ENCODE data around the gene DMBT1. TPM values are rescaled to one million over a fixed set of nuclear protein-coding genes. Genes with fewer than 3 reads are reported as not detected.
"Not testable (repeated sequence)": the region's sequence is repeated elsewhere in the genome, so short reads cannot be mapped to it uniquely, and the experiment has no call there.

DMBT1 gene
- total RNA-seq, 1 donor from 2014 or later, result 0.08 TPM

DNA sequence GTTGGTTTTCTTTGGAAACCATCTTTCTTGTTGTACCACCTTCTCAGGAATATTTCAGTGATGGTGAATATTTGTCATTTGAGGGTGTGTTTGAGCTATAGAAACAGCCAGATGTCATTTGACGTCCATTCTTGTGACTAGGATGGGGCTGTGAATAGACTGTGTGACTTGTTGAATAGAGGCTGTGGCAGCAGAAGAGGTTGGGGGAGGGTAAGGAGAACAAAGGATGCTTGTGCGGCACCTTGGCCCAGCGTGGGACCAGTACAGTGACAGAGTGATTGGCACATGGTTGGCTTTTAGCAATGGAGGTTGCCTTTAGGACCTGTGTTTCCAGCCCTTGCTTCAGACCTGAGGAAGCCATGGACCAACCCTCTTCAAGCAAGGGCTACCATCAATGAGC is 11.3 kb downstream of the DMBT1 start:
- peaks cover 34% of the 10 kb centered on the region for H3K27me3 Mint-ChIP-seq (ENCODE audit: unreplicated experiment)
- no peak overlapping the region for H3K4me3 Mint-ChIP-seq (ENCODE audit: unreplicated experiment)
- no peaks in the 10 kb centered on the region for H3K36me3 Mint-ChIP-seq (ENCODE audit: unreplicated experiment)
- H3K9me3 Mint-ChIP-seq (ENCODE audit: unreplicated experiment), result peaks cover 6% of the 10 kb centered on the region
- DNase-seq (ENCODE audit: extremely low spot score, unreplicated experiment), result no peak
- no peak overlapping the region for H3K27ac Mint-ChIP-seq (ENCODE audit: unreplicated experiment)
- TF ChIP-seq CTCF (IDR thresholded peaks at IDR 0.05), result no peak
- H3K4me1 Mint-ChIP-seq (ENCODE audit: unreplicated experiment), result no peaks in the 10 kb centered on the region

DNA sequence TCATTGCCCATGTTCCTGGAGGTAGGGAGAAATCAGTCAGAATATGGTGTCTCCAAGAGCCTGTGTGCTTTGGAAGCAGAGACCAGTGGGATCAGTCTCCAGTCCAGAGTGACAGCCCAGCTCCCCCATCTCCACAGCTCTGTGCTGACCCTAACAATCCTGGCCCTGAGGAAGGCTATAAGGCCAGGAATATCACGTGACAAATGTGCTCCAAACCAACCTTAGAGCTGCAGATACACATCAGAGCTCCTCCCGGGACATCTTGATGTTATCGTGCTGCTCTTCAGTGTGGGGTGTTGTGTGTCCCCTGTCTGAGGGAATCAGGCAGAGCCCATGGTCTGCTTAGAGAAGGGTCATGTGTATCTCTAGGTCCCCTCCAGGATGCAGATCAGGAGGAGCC is 15.2 kb downstream of the DMBT1 start:
- DNase-seq (ENCODE audit: extremely low spot score, unreplicated experiment), result no peak

DNA sequence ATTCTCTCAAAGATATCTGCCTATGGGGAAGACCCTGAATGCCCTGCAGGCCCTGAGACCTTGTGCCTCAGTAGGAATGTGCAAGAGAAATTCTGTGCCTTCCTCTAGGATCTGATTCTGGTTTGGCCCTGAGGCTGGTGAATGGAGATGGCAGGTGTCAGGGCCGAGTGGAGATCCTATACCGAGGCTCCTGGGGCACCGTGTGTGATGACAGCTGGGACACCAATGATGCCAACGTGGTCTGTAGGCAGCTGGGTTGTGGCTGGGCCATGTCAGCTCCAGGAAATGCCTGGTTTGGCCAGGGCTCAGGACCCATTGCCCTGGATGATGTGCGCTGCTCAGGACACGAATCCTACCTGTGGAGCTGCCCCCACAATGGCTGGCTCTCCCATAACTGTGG is 15.7 kb downstream of the DMBT1 start:
- H3K36me3 Mint-ChIP-seq (ENCODE audit: unreplicated experiment), result no peaks in the 10 kb centered on the region
- no peak for DNase-seq (ENCODE audit: extremely low spot score, unreplicated experiment)
- no peak overlapping the region for H3K4me3 Mint-ChIP-seq (ENCODE audit: unreplicated experiment)
- no peaks in the 10 kb centered on the region for H3K4me1 Mint-ChIP-seq (ENCODE audit: unreplicated experiment)
- peaks cover 6% of the 10 kb centered on the region for H3K9me3 Mint-ChIP-seq (ENCODE audit: unreplicated experiment)
- H3K27ac Mint-ChIP-seq (ENCODE audit: unreplicated experiment), result no peak overlapping the region
- no peak for TF ChIP-seq CTCF (IDR thresholded peaks at IDR 0.05)
- peaks cover 21% of the 10 kb centered on the region for H3K27me3 Mint-ChIP-seq (ENCODE audit: unreplicated experiment)

More for the DNA sequence above, 15.2 kb downstream of the DMBT1 start:
- TF ChIP-seq CTCF (IDR thresholded peaks at IDR 0.05), result no peak
- Mint-ChIP-seq H3K36me3 (ENCODE audit: unreplicated experiment) (no peaks in the 10 kb centered on the region), H3K4me3 (ENCODE audit: unreplicated experiment) (no peak overlapping the region), H3K27me3 (ENCODE audit: unreplicated experiment) (peaks cover 26% of the 10 kb centered on the region), H3K9me3 (ENCODE audit: unreplicated experiment) (peaks cover 6% of the 10 kb centered on the region), H3K4me1 (ENCODE audit: unreplicated experiment) (no peaks in the 10 kb centered on the region), H3K27ac (ENCODE audit: unreplicated experiment) (no peak overlapping the region)

GRCh38 chr10:122577311-122577885 is 16.8 kb downstream of the DMBT1 start:
- Mint-ChIP-seq H3K4me3 (ENCODE audit: unreplicated experiment) (no peak overlapping the region), H3K4me1 (ENCODE audit: unreplicated experiment) (no peaks in the 10 kb centered on the region), H3K9me3 (ENCODE audit: unreplicated experiment) (peaks cover 6% of the 10 kb centered on the region), H3K27ac (ENCODE audit: unreplicated experiment) (no peak overlapping the region), H3K27me3 (ENCODE audit: unreplicated experiment) (peaks cover 21% of the 10 kb centered on the region), H3K36me3 (ENCODE audit: unreplicated experiment) (no peaks in the 10 kb centered on the region)
- no peak for TF ChIP-seq CTCF (IDR thresholded peaks at IDR 0.05)
- DNase-seq (ENCODE audit: extremely low spot score, unreplicated experiment), result no peak

GRCh38 chr10:122586070-122586469 is 25.5 kb downstream of the DMBT1 start:
- not testable (repeated sequence) for H3K27ac Mint-ChIP-seq (ENCODE audit: unreplicated experiment); H3K4me3 Mint-ChIP-seq (ENCODE audit: unreplicated experiment); H3K27me3 Mint-ChIP-seq (ENCODE audit: unreplicated experiment); H3K9me3 Mint-ChIP-seq (ENCODE audit: unreplicated experiment); H3K36me3 Mint-ChIP-seq (ENCODE audit: unreplicated experiment); H3K4me1 Mint-ChIP-seq (ENCODE audit: unreplicated experiment); DNase-seq (ENCODE audit: extremely low spot score, unreplicated experiment)

Measured in osteocyte (in vitro differentiated cells).